Activated CD4-positive, alpha-beta memory T cell treated with anti-CD3 and anti-CD28 coated beads for 36 hours (primary cell): Measurements from ENCODE around the gene RPS6KA3. TPM values are rescaled to one million over a fixed set of nuclear protein-coding genes. Genes with fewer than 3 reads are reported as not detected.

ENCODE experiments used
- CTCF ChIA-PET: fragments of 350-600 bp; sonication (Branson Sonifier 250); formaldehyde crosslinking; loops from one replicate; lab custom pipeline; 2021; ENCODE audit warnings: antibody characterized with exemption, inconsistent platforms; lab: Charles Lee
- POLR2A ChIA-PET: fragments of 350-600 bp; sonication (Branson Sonifier 250); formaldehyde crosslinking; loops from one replicate; lab custom pipeline; 2021; ENCODE audit warnings: antibody characterized with exemption; lab: Charles Lee
- DNase-seq: peaks from one replicate; pipeline ENCODE4 v3.0.0-alpha.2; 2020
- H3K27ac Mint-ChIP-seq: one replicate; pipeline ENCODE4 v1.8.0; 2021; ENCODE audit warnings: mixed read lengths
- H3K27me3 Mint-ChIP-seq: one replicate; pipeline ENCODE4 v1.8.0; 2021; ENCODE audit warnings: mixed read lengths
- H3K36me3 Mint-ChIP-seq: one replicate; pipeline ENCODE4 v1.8.0; 2021; ENCODE audit warnings: mixed read lengths
- H3K4me1 Mint-ChIP-seq: one replicate; pipeline ENCODE4 v1.8.0; 2021; ENCODE audit warnings: low read depth, mixed read lengths
- H3K4me3 Mint-ChIP-seq: one replicate; pipeline ENCODE4 v1.8.0; 2021; ENCODE audit warnings: mild to moderate bottlenecking, mixed read lengths
- H3K9me3 Mint-ChIP-seq: one replicate; pipeline ENCODE4 v1.8.0; 2021; ENCODE audit warnings: mixed read lengths
- intact Hi-C: fragments of 100-400 bp; cut with micrococcal nuclease; formaldehyde crosslinking; loops from one replicate; pipeline ENCODE4 v1.15.1; 2023
- total RNA-seq, 2 experiments: library from RNA; stranded (reverse); gene quantifications; one replicate each; pipeline ENCODE4 v1.2.3, GENCODE V29; 2021

RPS6KA3 gene
- total RNA-seq, result 10 to 100 TPM; 51.8 to 52.0 TPM

DNA sequence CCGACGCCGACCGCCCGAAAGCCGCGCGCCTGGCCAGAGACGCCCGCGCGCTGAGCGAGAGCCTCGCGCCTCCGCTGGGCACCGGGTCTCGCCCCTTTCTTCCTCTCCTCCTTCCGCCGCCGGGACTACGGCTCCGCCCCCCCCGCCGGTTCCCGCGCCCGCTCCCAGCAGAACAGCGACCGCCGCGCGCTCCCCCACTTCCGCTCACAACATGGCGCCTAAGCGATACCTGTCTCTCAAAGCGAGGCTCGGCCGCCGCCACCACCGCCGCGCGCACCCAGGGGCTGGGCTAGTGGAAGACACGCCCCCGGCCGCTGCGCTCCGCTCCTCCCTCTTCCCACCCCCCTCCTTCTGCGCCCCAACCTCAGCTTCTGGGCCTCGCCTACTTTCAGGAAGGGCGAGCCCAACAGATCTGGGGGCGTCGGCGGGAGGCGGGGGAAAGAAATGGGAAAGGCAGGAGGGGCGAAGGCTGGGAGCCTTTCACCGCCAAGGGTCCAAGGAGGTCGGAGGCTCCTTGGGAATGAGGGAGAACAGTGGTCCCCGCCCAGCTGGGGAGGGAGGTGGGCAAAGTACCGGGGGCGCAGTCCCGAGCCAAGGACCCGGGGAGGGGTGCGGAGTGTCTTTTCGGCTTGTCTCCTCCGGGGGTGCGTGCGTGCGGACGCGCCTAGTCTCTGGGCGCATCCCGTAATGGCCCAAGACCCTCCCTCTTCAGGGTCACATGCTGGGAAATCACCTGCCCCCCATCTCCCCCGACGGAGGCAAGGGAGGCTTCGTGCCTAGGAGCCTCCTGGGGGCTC lies at the start of gene RPS6KA3:
TSS of gene RPS6KA3 (minus strand) at position 100 of the 797 bp plus-strand sequence. CDS start 277 bp downstream, outside the sequence.
- CTCF ChIA-PET, result interaction anchor here (0.8 kb wide), 1 partner anchor 14 kb away, joined by 3 read pairs; no protein-coding TSS in a partner anchor
- POLR2A ChIA-PET, result interaction anchor here (1.0 kb wide), 1 partner anchor 249 kb away, joined by 3 read pairs; no protein-coding TSS in a partner anchor
- Mint-ChIP-seq H3K36me3 (no peaks in the 10 kb centered on the region), H3K9me3 (no peaks in the 10 kb centered on the region), H3K4me1 (peaks cover 18% of the 10 kb centered on the region), H3K4me3 (peak within 1 kb of the TSS; percentile 95), H3K27me3 (no peaks in the 10 kb centered on the region), H3K27ac (peak within 1 kb of the TSS; percentile 99)
- peak; percentile 93 for DNase-seq
- intact Hi-C loops, result loop anchor here (2.0 to 5.0 kb wide), 3 partner anchors 86 to 175 kb away; partner anchors contain the start of gene EIF1AX

DNA sequence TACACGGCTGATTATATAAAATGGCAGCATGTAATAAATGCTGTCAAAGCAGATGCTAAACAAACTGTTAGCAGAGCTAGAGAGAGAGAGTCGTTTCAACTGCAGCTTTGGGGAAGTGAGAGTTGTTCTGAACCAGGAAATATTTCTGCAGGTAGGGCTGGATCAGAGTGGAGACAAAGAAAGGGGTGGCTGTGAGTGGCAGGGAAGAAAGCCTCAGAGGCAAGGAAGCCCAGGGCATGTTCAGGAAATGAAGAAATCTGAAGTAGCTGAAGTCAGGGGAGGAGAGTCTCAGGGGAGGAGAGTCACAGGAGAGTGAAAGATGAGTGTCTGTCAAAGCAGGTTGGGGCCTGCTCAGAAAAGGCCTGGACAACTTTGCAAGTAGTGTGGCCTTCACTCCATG lies 48.4 kb upstream of the RPS6KA3 start:
- Mint-ChIP-seq H3K4me1 (peaks cover 8% of the 10 kb centered on the region), H3K27ac (no peak overlapping the region), H3K36me3 (no peaks in the 10 kb centered on the region), H3K9me3 (no peaks in the 10 kb centered on the region), H3K27me3 (no peaks in the 10 kb centered on the region), H3K4me3 (no peak overlapping the region)
- DNase-seq, result no peak
- intact Hi-C loops, result loop anchor here (5.0 kb wide), 1 partner anchor 37 kb away; no protein-coding TSS in a partner anchor
- ChIA-PET CTCF (no interaction called here), POLR2A (no interaction called here)

DNA sequence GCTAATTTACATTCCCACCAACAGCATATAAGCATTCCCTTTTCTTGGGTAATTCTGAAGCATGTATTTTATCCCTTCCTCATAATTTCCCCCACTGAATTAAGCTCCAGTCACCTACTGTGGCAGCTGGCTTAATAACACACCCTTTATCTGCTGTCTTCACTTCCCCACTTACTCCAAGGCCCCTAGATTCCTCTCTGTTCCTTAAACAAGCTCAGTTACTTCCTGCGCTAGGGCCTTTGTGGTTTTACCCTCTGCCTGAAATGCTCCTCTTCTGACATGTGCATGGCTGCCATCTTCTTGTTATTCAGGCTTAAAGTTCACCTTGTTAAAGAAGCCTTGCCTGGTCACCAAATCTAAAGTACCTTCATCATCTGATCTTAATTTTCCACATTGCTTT lies 47.2 kb upstream of the RPS6KA3 start:
- no peaks in the 10 kb centered on the region for H3K36me3 Mint-ChIP-seq
- H3K27ac Mint-ChIP-seq, result no peak overlapping the region
- intact Hi-C loops, result no loop called here
- DNase-seq, result no peak
- H3K4me1 Mint-ChIP-seq, result peaks cover 8% of the 10 kb centered on the region
- H3K27me3 Mint-ChIP-seq, result no peaks in the 10 kb centered on the region
- POLR2A ChIA-PET, result no interaction called here
- no peaks in the 10 kb centered on the region for H3K9me3 Mint-ChIP-seq
- no peak overlapping the region for H3K4me3 Mint-ChIP-seq
- CTCF ChIA-PET, result no interaction called here

DNA sequence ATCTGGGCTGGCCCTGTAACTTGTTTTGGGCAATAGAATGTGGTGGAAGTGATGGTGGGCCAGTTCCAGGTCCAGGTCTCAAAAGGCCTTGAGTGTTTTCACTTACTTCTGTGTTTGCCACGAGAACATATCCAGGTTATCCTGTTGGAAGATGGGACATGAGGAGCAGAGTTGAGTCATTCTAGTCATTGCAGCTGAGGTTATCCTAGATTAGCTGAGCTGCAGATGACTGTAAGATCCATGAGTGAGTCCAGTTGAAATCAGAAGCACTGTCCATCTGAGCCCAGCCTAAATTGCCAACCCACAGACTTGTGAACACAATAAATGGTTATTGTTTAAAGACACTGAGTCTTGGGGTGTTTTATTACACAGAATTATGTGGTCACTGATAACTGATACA lies 45.3 kb upstream of the RPS6KA3 start:
- POLR2A ChIA-PET, result no interaction called here
- Mint-ChIP-seq H3K27me3 (no peaks in the 10 kb centered on the region), H3K27ac (no peak overlapping the region), H3K9me3 (no peaks in the 10 kb centered on the region), H3K36me3 (no peaks in the 10 kb centered on the region), H3K4me3 (no peak overlapping the region), H3K4me1 (peaks cover 8% of the 10 kb centered on the region)
- CTCF ChIA-PET, result no interaction called here
- intact Hi-C loops, result no loop called here
- DNase-seq, result no peak

DNA sequence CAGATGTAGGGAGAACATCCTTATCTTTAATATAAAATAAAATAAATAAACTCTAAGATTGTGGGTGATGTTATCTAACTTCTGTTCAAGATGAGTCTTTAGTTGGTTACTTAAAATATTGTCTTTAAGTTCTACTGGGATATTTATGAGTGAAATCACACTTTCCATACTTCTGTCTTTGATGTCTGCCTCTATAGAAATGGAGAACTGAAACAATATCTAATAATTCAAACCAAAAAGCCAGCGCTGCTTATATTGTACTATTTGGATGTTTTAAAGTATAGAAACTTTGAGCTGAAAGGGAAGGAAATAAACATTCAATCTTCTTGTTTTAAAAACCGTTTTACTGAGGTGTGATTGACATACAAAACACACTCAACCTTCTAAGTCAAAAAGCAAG lies 44.8 kb upstream of the RPS6KA3 start:
- POLR2A ChIA-PET, result no interaction called here

DNA sequence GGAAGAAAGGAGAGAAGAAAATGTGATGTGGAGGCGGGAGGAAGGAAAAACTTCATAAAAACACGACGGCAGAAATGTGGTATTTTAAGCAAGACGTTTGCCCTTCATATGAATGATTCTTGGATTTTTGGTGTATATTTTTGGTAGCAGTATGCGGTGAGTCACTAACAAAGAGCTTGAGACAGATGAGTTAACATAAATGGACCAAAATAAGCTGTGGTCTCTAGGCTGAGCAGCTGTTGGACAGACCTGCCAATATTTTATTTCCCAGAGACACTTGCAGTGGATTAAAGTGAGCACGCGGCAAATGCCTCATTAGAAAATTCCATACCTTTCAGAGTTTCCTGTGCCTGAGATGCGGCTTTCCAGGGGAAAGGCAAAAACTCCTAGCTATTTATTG lies 43.1 kb upstream of the RPS6KA3 start:
- Mint-ChIP-seq H3K27ac (no peak overlapping the region), H3K36me3 (no peaks in the 10 kb centered on the region), H3K4me3 (no peak overlapping the region), H3K9me3 (no peaks in the 10 kb centered on the region), H3K27me3 (no peaks in the 10 kb centered on the region), H3K4me1 (no peaks in the 10 kb centered on the region)
- ChIA-PET POLR2A (no interaction called here), CTCF (no interaction called here)
- intact Hi-C loops, result no loop called here
- DNase-seq, result no peak

More for the DNA sequence above, 44.8 kb upstream of the RPS6KA3 start:
- Mint-ChIP-seq H3K36me3 (no peaks in the 10 kb centered on the region), H3K4me3 (no peak overlapping the region), H3K27ac (no peak overlapping the region), H3K4me1 (peaks cover 8% of the 10 kb centered on the region), H3K9me3 (no peaks in the 10 kb centered on the region), H3K27me3 (no peaks in the 10 kb centered on the region)
- no peak for DNase-seq
- CTCF ChIA-PET, result no interaction called here
- intact Hi-C loops, result no loop called here

DNA sequence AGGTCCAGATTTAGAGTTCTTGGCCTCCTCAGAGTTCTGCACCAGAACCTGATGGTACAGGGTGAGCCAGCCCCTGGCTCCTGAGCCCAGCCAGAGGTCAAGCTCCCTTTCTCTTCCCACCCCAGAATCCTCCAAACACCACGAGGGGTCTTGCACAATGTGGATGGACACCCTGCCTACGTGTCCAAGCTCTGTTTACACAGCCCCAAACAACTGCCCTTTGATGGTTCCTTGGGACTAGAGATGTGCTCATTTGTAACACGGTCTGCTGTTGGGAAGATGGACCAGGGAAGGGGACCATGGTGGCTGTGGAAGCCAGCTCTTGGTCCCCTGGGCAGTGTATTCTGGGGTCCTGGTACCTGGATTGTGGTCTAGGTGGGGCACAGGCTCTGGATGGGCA lies 40.0 kb upstream of the RPS6KA3 start:
- DNase-seq, result no peak
- Mint-ChIP-seq H3K36me3 (no peaks in the 10 kb centered on the region), H3K4me3 (no peak overlapping the region), H3K9me3 (no peaks in the 10 kb centered on the region), H3K4me1 (no peaks in the 10 kb centered on the region), H3K27ac (no peak overlapping the region), H3K27me3 (no peaks in the 10 kb centered on the region)
- ChIA-PET POLR2A (no interaction called here), CTCF (no interaction called here)
- intact Hi-C loops, result no loop called here

DNA sequence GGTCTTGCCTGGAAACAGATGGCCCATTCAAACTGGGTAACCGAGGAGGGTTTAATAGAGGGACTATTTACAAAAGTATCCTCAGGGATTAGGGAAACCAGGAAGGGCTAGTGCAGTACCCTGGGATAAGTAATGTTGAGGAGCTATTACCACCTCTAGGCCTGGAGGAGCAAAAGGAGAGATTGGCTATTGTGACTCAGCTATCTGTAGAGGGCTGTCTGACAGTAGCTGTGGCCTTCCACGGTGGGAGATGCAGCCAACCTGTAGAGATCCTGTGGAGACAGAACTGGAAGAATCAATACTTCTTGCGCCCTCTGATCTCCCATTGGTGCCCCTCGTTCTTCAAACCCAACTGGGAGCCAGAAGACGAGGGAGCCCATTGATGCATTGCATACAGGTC lies 34.1 kb upstream of the RPS6KA3 start:
- H3K4me1 Mint-ChIP-seq, result peaks cover 2% of the 10 kb centered on the region
- intact Hi-C loops, result no loop called here
- H3K4me3 Mint-ChIP-seq, result no peak overlapping the region
- ChIA-PET CTCF (no interaction called here), POLR2A (no interaction called here)
- no peaks in the 10 kb centered on the region for H3K9me3 Mint-ChIP-seq
- H3K27me3 Mint-ChIP-seq, result peaks cover 2% of the 10 kb centered on the region
- H3K36me3 Mint-ChIP-seq, result no peaks in the 10 kb centered on the region
- DNase-seq, result no peak
- H3K27ac Mint-ChIP-seq, result no peak overlapping the region

DNA sequence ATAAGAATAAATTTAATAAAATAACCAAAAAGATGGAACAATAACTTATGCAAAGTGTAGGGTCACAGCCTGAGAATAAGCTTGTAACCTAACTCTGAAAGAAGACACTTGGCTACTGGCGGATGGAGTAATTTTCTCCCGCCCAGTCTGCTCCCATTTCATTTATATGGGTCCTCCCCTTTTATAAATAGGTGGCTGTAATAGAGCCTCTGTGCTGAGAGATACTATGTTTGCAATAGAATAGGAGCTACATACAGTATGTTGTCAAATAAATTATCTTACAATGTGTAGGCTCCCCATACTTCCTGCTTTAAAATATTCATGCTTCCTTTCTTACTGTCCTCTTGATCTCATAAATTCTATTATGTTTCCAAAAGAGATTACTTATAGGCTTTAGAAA lies 28.2 kb upstream of the RPS6KA3 start:
- Mint-ChIP-seq H3K27me3 (peaks cover 2% of the 10 kb centered on the region), H3K27ac (no peak overlapping the region), H3K4me3 (no peak overlapping the region), H3K9me3 (no peaks in the 10 kb centered on the region), H3K4me1 (peaks cover 2% of the 10 kb centered on the region), H3K36me3 (no peaks in the 10 kb centered on the region)
- intact Hi-C loops, result no loop called here
- ChIA-PET CTCF (no interaction called here), POLR2A (no interaction called here)
- DNase-seq, result no peak

DNA sequence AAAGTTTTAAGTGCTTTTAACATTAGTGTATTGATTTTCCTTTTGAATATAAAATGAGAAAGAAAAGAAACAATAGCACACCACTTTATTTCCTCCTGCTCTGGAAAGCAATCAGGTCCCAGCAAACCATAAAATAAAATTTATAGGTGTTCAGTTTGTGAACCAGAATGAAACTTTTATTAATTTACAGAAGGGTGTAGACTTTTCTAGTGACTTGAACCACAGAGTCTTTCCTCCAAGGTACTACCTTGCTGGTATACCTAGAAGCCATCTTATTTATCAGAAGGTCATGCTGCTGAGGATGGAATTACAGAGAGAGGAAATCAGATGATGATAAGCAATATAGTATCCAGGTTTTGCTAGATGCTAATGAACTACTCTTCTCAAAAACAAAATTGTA lies 27.6 kb upstream of the RPS6KA3 start:
- peaks cover 2% of the 10 kb centered on the region for H3K27me3 Mint-ChIP-seq
- H3K36me3 Mint-ChIP-seq, result no peaks in the 10 kb centered on the region
- CTCF ChIA-PET, result no interaction called here
- H3K4me3 Mint-ChIP-seq, result no peak overlapping the region
- H3K4me1 Mint-ChIP-seq, result peaks cover 2% of the 10 kb centered on the region
- intact Hi-C loops, result no loop called here
- H3K27ac Mint-ChIP-seq, result no peak overlapping the region
- POLR2A ChIA-PET, result no interaction called here
- H3K9me3 Mint-ChIP-seq, result no peaks in the 10 kb centered on the region
- no peak for DNase-seq

DNA sequence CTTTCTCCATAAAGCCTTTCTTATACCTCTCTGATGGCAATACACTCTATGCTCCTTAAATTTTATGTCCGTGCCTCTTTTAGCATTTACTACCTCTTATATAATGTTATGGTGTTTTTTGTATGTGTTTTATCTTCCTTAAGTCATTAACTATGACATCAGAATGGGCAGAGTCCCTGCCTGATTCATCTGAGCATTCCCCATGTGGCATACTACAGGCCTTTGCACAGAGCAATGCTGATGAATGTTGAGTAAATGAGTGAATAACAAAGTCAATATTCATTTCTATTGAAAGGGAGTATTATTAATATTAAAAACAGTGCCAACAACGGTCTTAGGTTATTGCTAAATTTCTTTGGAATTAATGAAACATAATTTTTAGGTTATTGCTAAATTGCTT lies 18.8 kb upstream of the RPS6KA3 start:
- CTCF ChIA-PET, result no interaction called here
- DNase-seq, result no peak
- Mint-ChIP-seq H3K27ac (no peak overlapping the region), H3K4me3 (no peak overlapping the region), H3K27me3 (no peaks in the 10 kb centered on the region), H3K36me3 (no peaks in the 10 kb centered on the region), H3K4me1 (no peaks in the 10 kb centered on the region), H3K9me3 (no peaks in the 10 kb centered on the region)
- POLR2A ChIA-PET, result no interaction called here
- intact Hi-C loops, result no loop called here

DNA sequence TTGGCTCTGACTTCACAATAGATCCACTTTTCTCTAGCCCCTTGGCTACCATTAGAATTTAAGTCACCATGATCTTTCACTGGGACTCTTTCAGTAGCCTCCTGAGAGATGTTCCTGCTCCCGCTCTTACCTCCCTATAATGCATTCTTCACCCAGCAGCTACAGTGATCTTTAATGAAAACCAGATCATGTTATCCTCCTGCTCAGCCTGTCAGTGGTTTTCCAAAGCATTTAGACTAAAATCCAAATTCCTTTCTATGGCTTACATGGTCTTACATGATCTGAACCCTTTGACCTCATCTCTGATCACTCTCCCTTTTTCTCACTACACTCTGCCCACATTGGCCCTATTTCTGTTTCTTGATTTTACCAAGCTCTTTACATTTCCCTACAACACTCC lies 18.3 kb upstream of the RPS6KA3 start:
- POLR2A ChIA-PET, result no interaction called here
- DNase-seq, result no peak
- H3K36me3 Mint-ChIP-seq, result no peaks in the 10 kb centered on the region
- no peaks in the 10 kb centered on the region for H3K9me3 Mint-ChIP-seq
- no peak overlapping the region for H3K27ac Mint-ChIP-seq
- H3K27me3 Mint-ChIP-seq, result no peaks in the 10 kb centered on the region
- intact Hi-C loops, result no loop called here
- H3K4me1 Mint-ChIP-seq, result no peaks in the 10 kb centered on the region
- no peak overlapping the region for H3K4me3 Mint-ChIP-seq
- CTCF ChIA-PET, result no interaction called here

DNA sequence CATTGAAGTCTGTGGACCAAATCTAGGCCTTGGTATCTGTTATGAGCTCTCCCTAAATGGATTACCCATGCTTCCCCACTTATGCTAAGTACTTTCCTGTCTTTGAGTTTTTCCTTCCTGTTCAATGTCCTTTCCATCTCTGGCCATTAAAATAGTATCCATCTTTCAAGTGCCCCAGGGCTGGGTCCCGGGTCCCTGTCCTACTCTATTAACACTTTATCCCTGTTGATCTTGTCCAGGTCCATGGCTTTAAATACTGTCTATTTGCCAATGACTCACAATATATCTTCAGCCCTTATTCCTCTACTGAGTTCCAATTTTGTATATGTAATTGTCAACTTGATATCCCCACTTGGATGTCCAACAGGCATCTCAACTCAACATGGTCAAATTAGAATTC lies 17.7 kb upstream of the RPS6KA3 start:
- Mint-ChIP-seq H3K4me3 (no peak overlapping the region), H3K27me3 (no peaks in the 10 kb centered on the region), H3K9me3 (no peaks in the 10 kb centered on the region), H3K4me1 (no peaks in the 10 kb centered on the region), H3K36me3 (no peaks in the 10 kb centered on the region), H3K27ac (no peak overlapping the region)
- POLR2A ChIA-PET, result no interaction called here
- no peak for DNase-seq
- intact Hi-C loops, result no loop called here
- CTCF ChIA-PET, result no interaction called here
